HG03097 (cell line): ENCODE results near the gene PASK.

Experiments
- ATAC-seq: cut with Tn5 transposase; IDR thresholded peaks from one replicate; pipeline ENCODE4 v1.9.1; 2021; ENCODE audit not compliant: unreplicated experiment, low FRiP score

Gene PASK

GRCh38 chr2:241182126-241182525 is 32.9 kb upstream of the PASK start:
- no peak for ATAC-seq

GRCh38 chr2:241180495-241180894 is 31.2 kb upstream of the PASK start:
- no peak for ATAC-seq

GRCh38 chr2:241179899-241180298 is 30.6 kb upstream of the PASK start:
- no peak for ATAC-seq

- ATAC-seq: no peak
These were observed 29.7 kb upstream of the PASK start for GRCh38 chr2:241178961-241179360.

GRCh38 chr2:241177526-241178334 is 28.5 kb upstream of the PASK start:
- ATAC-seq: no peak

- no peak for ATAC-seq
These were observed 24.3 kb upstream of the PASK start for GRCh38 chr2:241173557-241173956.

GRCh38 chr2:241168366-241168765 is 19.1 kb upstream of the PASK start:
- no peak for ATAC-seq

- ATAC-seq: no peak
These were observed 14.4 kb upstream of the PASK start for GRCh38 chr2:241163601-241164118.

GRCh38 chr2:241161646-241162281 is 12.5 kb upstream of the PASK start:
- ATAC-seq: no peak

- ATAC-seq: no peak
These were observed 11.0 kb upstream of the PASK start for GRCh38 chr2:241160318-241160717.

- no peak for ATAC-seq
These were observed 9.8 kb upstream of the PASK start for GRCh38 chr2:241159116-241159515.

GRCh38 chr2:241158546-241158900 is 9.3 kb upstream of the PASK start:
- ATAC-seq: no peak

- ATAC-seq: no peak
These were observed 8.7 kb upstream of the PASK start for GRCh38 chr2:241157841-241158545.

- no peak for ATAC-seq
These were observed 7.7 kb upstream of the PASK start for GRCh38 chr2:241156971-241157441.

GRCh38 chr2:241155936-241156335 is 6.7 kb upstream of the PASK start:
- ATAC-seq: no peak

- ATAC-seq: no peak
These were observed 5.6 kb upstream of the PASK start for GRCh38 chr2:241154915-241155314.

GRCh38 chr2:241153616-241154015 is 4.3 kb upstream of the PASK start:
- no peak for ATAC-seq

- no peak for ATAC-seq
These were observed 2.8 kb upstream of the PASK start for GRCh38 chr2:241151934-241152660.

GRCh38 chr2:241150660-241151530 is 1.6 kb upstream of the PASK start:
- ATAC-seq: no peak
